Measurements from ENCODE around the gene PTPRM.

DNA sequence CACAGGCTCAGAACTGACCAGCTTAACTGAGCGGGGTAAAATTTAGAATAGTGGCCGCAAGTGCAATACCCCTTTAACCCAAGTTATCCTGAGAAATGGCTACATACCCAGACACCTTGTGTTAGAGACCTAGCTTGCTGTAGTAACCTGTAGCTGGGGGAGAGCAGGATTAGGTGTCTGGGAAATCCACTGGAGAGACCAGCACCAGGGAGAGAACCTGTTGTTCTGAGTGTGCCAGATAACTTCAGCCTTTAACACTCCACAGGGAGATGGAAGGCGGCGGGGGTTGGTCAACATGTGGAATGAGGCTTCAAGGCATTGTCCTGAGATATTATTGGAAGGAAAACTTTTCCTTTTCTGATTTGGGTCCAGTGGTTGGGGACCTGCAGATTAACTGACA, 356.0 kb downstream of the PTPRM start:
- TF ChIP-seq, protein P1, sequence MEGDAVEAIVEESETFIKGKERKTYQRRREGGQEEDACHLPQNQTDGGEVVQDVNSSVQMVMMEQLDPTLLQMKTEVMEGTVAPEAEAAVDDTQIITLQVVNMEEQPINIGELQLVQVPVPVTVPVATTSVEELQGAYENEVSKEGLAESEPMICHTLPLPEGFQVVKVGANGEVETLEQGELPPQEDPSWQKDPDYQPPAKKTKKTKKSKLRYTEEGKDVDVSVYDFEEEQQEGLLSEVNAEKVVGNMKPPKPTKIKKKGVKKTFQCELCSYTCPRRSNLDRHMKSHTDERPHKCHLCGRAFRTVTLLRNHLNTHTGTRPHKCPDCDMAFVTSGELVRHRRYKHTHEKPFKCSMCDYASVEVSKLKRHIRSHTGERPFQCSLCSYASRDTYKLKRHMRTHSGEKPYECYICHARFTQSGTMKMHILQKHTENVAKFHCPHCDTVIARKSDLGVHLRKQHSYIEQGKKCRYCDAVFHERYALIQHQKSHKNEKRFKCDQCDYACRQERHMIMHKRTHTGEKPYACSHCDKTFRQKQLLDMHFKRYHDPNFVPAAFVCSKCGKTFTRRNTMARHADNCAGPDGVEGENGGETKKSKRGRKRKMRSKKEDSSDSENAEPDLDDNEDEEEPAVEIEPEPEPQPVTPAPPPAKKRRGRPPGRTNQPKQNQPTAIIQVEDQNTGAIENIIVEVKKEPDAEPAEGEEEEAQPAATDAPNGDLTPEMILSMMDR (IDR thresholded peaks at IDR 0.05; ENCODE audit: insufficient read depth, low read length, poor library complexity, severe bottlenecking), result no peak
- no peak for TF ChIP-seq EZH2phosphoT487 (conservative IDR thresholded peaks at IDR 0.05; ENCODE audit: low read length)

Data from SU-DHL-6 (cell line).